Measurements from ENCODE around the gene PRLH.

Gene PRLH

DNA sequence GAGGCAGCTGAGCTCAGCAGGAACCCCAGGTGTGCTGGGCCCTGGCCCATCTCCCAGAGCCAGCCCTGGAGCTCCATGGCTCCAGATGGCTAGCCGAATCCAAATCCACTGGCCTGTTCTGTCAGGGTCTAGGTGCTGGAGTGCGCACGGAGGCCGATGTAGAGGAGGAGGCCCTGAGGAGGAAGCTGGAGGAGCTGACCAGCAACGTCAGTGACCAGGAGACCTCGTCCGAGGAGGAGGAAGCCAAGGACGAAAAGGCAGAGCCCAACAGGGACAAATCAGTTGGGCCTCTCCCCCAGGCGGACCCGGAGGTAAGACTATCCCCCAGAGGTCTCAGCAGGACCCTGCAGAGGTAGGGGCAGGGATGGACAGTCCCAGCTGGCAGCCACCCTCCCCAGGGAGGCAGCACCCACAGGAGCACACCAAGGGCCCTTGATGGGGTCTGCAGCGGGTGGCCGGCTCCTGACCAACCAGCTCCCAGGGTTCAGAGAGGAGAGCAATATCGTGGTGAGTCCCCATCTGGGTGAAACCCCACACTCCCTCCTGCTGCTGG is 26.1 kb upstream of the PRLH start:
- no peak for DNase-seq
- H3K27ac Mint-ChIP-seq = no peak overlapping the region
- no peaks in the 10 kb centered on the region for H3K36me3 Mint-ChIP-seq (ENCODE audit: low read depth)
- H3K4me3 Mint-ChIP-seq = no peak overlapping the region
- peaks cover 15% of the 10 kb centered on the region for H3K27me3 Mint-ChIP-seq (ENCODE audit: low read depth, poor library complexity)
- H3K9me3 Mint-ChIP-seq = peaks cover 5% of the 10 kb centered on the region
- H3K4me1 Mint-ChIP-seq = peaks cover 42% of the 10 kb centered on the region
- TF ChIP-seq CTCF (IDR thresholded peaks at IDR 0.05) = no peak

GRCh38 chr2:237540823-237541222 is 25.6 kb upstream of the PRLH start:
- Mint-ChIP-seq H3K36me3 (ENCODE audit: low read depth) (no peaks in the 10 kb centered on the region), H3K27me3 (ENCODE audit: low read depth, poor library complexity) (peaks cover 19% of the 10 kb centered on the region), H3K4me1 (peaks cover 42% of the 10 kb centered on the region), H3K4me3 (no peak overlapping the region), H3K27ac (peak overlapping the region; percentile 71), H3K9me3 (peaks cover 5% of the 10 kb centered on the region)
- DNase-seq = no peak
- no peak for TF ChIP-seq CTCF (IDR thresholded peaks at IDR 0.05)

DNA sequence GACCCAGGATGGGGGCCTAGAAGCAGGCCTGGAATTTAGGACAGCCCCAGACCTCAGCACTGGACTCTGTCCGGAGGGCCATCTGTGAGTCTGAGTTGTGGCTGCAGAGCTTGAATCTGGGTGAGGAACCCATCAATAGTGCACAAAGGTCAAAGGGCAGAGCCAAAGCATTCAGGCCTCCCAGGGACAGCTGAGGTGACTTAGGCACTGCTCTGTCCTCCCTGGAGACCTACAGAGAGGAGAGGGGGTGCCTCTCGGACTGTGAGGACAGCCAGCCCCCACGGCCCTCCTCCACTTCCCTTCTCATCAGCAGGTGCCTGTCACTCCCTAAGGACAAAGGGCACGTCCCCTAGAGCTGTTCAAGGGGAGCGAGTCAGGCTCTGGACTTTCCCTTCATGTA is 25.1 kb upstream of the PRLH start:
- peaks cover 19% of the 10 kb centered on the region for H3K27me3 Mint-ChIP-seq (ENCODE audit: low read depth, poor library complexity)
- TF ChIP-seq CTCF (IDR thresholded peaks at IDR 0.05) = no peak
- H3K4me1 Mint-ChIP-seq = peaks cover 42% of the 10 kb centered on the region
- no peak for DNase-seq
- H3K36me3 Mint-ChIP-seq (ENCODE audit: low read depth) = no peaks in the 10 kb centered on the region
- H3K4me3 Mint-ChIP-seq = no peak overlapping the region
- H3K9me3 Mint-ChIP-seq = peaks cover 5% of the 10 kb centered on the region
- H3K27ac Mint-ChIP-seq = peak overlapping the region; percentile 71

GRCh38 chr2:237542001-237542704 is 24.2 kb upstream of the PRLH start:
- Mint-ChIP-seq H3K4me1 (peaks cover 38% of the 10 kb centered on the region), H3K9me3 (peaks cover 5% of the 10 kb centered on the region), H3K27ac (no peak overlapping the region), H3K36me3 (ENCODE audit: low read depth) (no peaks in the 10 kb centered on the region), H3K4me3 (no peak overlapping the region), H3K27me3 (ENCODE audit: low read depth, poor library complexity) (peaks cover 17% of the 10 kb centered on the region)
- no peak for TF ChIP-seq CTCF (IDR thresholded peaks at IDR 0.05)
- no peak for DNase-seq

- no peak overlapping the region for H3K27ac Mint-ChIP-seq
- H3K9me3 Mint-ChIP-seq = peaks cover 5% of the 10 kb centered on the region
Observed at GRCh38 chr2:237546040-237546875, 20.1 kb upstream of the PRLH start.

More at GRCh38 chr2:237546040-237546875, 20.1 kb upstream of the PRLH start:
- no peak for DNase-seq
- no peak for TF ChIP-seq CTCF (IDR thresholded peaks at IDR 0.05)
- no peak overlapping the region for H3K4me3 Mint-ChIP-seq
- H3K27me3 Mint-ChIP-seq (ENCODE audit: low read depth, poor library complexity) = peaks cover 6% of the 10 kb centered on the region
- peaks cover 30% of the 10 kb centered on the region for H3K4me1 Mint-ChIP-seq
- H3K36me3 Mint-ChIP-seq (ENCODE audit: low read depth) = no peaks in the 10 kb centered on the region

Measured in nephron progenitor cell (in vitro differentiated cells).